GM23338 (cell line): ENCODE results near the gene CIPC.

Experiments
- CREB1 ChIP-seq: fragments of 250-450 bp; sonication (Bioruptor Pico); IDR thresholded peaks from 2 replicates; pipeline ENCODE4 v1.5.0; 2020; ENCODE audit warnings: low read depth, mild to moderate bottlenecking, moderate library complexity
- EZH2 ChIP-seq: fragments of 200-600 bp; sonication (generic); IDR thresholded peaks from one replicate; pipeline ENCODE4 v1.8.0; 2017; ENCODE audit warnings: antibody characterized with exemption, mild to moderate bottlenecking, low read depth; ENCODE audit not compliant: unreplicated experiment
- EZH2phosphoT487 ChIP-seq: fragments of 200-600 bp; sonication (generic); IDR thresholded peaks from one replicate; pipeline ENCODE4 v1.8.1; 2018; ENCODE audit warnings: antibody characterized with exemption; ENCODE audit not compliant: unreplicated experiment
- POLR2AphosphoS5 ChIP-seq: IDR thresholded peaks from 2 replicates; pipeline ENCODE4 v1.6.1; 2016; ENCODE audit warnings: antibody characterized with exemption, low read depth
- TF ChIP-seq, protein P1 (sequence below), 2 experiments: fragments of 200-600 bp in 1 of 2; sonication (generic) in 1 of 2; conservative IDR thresholded peaks; 2 replicates each; pipeline versions ENCODE4 v1.5.1 to v1.6.1; 2016 to 2017; ENCODE audit warnings: antibody characterized with exemption in 2 of 2, low read depth in 2 of 2, mild to moderate bottlenecking in 2 of 2, moderate library complexity in 1 of 2
- TF ChIP-seq, protein P2 (sequence below): IDR thresholded peaks from one replicate; pipeline ENCODE4 v1.6.1; 2018; ENCODE audit warnings: antibody characterized with exemption; ENCODE audit not compliant: unreplicated experiment
- TF ChIP-seq, protein P3 (sequence below): IDR thresholded peaks from 2 replicates; pipeline ENCODE4 v1.6.1; 2016; ENCODE audit warnings: antibody characterized with exemption
- TF ChIP-seq, protein P4 (sequence below): fragments of 250-450 bp; sonication (Bioruptor Pico); IDR thresholded peaks from 2 replicates; pipeline ENCODE4 v1.5.0; 2020; ENCODE audit warnings: mild to moderate bottlenecking, moderate library complexity

DNA sequence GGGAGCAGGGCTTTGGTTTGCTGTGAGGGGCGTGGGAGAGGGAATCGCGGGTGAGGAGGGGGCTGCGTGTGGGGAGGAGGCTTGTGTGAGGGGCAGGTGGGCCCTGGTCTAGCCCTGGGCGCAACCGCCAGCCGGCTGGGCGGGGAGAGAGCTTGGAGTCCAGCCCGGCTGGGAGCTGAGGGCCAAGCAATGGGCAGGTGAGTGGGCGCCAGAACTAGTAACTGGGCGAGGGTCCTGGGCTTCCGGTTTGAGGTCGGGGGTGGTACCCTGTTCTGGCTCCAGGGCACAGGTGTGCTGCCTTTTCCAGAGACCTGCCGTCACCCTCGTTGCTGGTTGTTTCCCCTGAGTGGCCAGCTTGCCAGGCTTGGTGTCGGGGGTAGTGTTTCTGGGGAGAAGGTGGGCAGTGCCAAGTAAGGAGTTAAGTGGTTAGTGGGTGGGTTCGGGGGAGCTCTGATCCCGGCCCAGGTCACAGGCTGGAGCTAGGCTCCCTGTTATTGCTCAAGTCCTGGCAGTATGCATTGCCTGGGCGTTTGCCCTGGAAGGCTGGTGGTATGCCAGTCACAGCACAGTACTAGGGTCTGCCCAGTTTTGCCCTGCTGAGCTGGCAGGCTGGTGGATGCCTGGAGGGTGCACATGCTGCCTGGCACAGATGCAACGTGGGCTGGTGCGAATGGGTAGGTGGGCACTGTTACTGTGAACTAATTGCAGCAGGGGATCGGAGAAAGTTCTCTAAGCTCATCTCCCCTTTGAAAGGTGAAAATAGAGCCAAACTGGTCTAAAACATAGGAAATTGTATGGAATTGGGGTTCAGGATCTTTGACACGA is 683 bp downstream of the CIPC start:
- TF ChIP-seq, protein P1, sequence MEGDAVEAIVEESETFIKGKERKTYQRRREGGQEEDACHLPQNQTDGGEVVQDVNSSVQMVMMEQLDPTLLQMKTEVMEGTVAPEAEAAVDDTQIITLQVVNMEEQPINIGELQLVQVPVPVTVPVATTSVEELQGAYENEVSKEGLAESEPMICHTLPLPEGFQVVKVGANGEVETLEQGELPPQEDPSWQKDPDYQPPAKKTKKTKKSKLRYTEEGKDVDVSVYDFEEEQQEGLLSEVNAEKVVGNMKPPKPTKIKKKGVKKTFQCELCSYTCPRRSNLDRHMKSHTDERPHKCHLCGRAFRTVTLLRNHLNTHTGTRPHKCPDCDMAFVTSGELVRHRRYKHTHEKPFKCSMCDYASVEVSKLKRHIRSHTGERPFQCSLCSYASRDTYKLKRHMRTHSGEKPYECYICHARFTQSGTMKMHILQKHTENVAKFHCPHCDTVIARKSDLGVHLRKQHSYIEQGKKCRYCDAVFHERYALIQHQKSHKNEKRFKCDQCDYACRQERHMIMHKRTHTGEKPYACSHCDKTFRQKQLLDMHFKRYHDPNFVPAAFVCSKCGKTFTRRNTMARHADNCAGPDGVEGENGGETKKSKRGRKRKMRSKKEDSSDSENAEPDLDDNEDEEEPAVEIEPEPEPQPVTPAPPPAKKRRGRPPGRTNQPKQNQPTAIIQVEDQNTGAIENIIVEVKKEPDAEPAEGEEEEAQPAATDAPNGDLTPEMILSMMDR (conservative IDR thresholded peaks at IDR 0.05; ENCODE audit: low read depth in 2 of 2) = no peak
- TF ChIP-seq POLR2AphosphoS5 (no peak; the same call in 1 of the 2 replicates), EZH2phosphoT487 (no peak), EZH2 (no peak), CREB1 (CRISPR knock-in tag) (no peak)
- TF ChIP-seq, protein P2, sequence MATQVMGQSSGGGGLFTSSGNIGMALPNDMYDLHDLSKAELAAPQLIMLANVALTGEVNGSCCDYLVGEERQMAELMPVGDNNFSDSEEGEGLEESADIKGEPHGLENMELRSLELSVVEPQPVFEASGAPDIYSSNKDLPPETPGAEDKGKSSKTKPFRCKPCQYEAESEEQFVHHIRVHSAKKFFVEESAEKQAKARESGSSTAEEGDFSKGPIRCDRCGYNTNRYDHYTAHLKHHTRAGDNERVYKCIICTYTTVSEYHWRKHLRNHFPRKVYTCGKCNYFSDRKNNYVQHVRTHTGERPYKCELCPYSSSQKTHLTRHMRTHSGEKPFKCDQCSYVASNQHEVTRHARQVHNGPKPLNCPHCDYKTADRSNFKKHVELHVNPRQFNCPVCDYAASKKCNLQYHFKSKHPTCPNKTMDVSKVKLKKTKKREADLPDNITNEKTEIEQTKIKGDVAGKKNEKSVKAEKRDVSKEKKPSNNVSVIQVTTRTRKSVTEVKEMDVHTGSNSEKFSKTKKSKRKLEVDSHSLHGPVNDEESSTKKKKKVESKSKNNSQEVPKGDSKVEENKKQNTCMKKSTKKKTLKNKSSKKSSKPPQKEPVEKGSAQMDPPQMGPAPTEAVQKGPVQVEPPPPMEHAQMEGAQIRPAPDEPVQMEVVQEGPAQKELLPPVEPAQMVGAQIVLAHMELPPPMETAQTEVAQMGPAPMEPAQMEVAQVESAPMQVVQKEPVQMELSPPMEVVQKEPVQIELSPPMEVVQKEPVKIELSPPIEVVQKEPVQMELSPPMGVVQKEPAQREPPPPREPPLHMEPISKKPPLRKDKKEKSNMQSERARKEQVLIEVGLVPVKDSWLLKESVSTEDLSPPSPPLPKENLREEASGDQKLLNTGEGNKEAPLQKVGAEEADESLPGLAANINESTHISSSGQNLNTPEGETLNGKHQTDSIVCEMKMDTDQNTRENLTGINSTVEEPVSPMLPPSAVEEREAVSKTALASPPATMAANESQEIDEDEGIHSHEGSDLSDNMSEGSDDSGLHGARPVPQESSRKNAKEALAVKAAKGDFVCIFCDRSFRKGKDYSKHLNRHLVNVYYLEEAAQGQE = no peak
- TF ChIP-seq, protein P3, sequence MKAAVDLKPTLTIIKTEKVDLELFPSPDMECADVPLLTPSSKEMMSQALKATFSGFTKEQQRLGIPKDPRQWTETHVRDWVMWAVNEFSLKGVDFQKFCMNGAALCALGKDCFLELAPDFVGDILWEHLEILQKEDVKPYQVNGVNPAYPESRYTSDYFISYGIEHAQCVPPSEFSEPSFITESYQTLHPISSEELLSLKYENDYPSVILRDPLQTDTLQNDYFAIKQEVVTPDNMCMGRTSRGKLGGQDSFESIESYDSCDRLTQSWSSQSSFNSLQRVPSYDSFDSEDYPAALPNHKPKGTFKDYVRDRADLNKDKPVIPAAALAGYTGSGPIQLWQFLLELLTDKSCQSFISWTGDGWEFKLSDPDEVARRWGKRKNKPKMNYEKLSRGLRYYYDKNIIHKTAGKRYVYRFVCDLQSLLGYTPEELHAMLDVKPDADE = no peak
- TF ChIP-seq, protein P4, sequence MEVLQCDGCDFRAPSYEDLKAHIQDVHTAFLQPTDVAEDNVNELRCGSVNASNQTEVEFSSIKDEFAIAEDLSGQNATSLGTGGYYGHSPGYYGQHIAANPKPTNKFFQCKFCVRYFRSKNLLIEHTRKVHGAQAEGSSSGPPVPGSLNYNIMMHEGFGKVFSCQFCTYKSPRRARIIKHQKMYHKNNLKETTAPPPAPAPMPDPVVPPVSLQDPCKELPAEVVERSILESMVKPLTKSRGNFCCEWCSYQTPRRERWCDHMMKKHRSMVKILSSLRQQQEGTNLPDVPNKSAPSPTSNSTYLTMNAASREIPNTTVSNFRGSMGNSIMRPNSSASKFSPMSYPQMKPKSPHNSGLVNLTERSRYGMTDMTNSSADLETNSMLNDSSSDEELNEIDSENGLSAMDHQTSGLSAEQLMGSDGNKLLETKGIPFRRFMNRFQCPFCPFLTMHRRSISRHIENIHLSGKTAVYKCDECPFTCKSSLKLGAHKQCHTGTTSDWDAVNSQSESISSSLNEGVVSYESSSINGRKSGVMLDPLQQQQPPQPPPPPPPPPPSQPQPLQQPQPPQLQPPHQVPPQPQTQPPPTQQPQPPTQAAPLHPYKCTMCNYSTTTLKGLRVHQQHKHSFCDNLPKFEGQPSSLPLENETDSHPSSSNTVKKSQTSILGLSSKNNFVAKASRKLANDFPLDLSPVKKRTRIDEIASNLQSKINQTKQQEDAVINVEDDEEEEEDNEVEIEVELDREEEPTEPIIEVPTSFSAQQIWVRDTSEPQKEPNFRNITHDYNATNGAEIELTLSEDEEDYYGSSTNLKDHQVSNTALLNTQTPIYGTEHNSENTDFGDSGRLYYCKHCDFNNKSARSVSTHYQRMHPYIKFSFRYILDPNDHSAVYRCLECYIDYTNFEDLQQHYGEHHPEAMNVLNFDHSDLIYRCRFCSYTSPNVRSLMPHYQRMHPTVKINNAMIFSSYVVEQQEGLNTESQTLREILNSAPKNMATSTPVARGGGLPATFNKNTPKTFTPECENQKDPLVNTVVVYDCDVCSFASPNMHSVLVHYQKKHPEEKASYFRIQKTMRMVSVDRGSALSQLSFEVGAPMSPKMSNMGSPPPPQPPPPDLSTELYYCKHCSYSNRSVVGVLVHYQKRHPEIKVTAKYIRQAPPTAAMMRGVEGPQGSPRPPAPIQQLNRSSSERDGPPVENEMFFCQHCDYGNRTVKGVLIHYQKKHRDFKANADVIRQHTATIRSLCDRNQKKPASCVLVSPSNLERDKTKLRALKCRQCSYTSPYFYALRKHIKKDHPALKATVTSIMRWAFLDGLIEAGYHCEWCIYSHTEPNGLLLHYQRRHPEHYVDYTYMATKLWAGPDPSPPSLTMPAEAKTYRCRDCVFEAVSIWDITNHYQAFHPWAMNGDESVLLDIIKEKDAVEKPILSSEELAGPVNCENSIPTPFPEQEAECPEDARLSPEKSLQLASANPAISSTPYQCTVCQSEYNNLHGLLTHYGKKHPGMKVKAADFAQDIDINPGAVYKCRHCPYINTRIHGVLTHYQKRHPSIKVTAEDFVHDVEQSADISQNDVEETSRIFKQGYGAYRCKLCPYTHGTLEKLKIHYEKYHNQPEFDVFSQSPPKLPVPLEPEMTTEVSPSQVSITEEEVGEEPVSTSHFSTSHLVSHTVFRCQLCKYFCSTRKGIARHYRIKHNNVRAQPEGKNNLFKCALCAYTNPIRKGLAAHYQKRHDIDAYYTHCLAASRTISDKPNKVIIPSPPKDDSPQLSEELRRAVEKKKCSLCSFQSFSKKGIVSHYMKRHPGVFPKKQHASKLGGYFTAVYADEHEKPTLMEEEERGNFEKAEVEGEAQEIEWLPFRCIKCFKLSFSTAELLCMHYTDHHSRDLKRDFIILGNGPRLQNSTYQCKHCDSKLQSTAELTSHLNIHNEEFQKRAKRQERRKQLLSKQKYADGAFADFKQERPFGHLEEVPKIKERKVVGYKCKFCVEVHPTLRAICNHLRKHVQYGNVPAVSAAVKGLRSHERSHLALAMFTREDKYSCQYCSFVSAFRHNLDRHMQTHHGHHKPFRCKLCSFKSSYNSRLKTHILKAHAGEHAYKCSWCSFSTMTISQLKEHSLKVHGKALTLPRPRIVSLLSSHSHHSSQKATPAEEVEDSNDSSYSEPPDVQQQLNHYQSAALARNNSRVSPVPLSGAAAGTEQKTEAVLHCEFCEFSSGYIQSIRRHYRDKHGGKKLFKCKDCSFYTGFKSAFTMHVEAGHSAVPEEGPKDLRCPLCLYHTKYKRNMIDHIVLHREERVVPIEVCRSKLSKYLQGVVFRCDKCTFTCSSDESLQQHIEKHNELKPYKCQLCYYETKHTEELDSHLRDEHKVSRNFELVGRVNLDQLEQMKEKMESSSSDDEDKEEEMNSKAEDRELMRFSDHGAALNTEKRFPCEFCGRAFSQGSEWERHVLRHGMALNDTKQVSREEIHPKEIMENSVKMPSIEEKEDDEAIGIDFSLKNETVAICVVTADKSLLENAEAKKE (CRISPR knock-in tag) = no peak
